ENCODE results near the gene MTURN. TPM values are rescaled to one million over a fixed set of nuclear protein-coding genes. Genes with fewer than 3 reads are reported as not detected.

The MTURN gene
- total and polyA plus RNA-seq, 10 of the 15 experiments (the other 5 are each of a cell fraction or from before 2014, with no cell fraction given) = 0.52 to 5.0 (median 3.3) TPM

DNA sequence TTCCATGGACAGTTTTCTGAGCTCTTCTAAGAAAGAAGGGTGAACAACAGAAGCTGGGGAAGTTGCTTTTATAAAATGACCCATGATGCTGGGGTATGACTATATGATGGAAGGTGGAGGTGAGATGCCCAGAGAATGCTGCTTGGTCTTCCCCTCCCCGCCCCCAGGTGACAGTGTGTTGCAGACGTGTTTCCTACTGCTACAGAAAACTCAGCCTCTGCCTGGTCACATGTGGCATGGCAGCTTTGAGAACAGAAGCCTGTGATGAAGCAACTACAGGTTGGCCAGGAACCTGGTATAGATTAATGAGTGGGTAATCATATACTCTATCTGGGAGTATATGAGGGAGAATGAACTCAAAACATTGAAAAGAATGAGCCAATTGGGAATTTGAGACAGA, 67.1 kb downstream of the MTURN start:
- peaks cover 19% of the 10 kb centered on the region for H3K4me1 ChIP-seq (ENCODE audit: control insufficient read depth, insufficient read depth, low read length)
- H4K20me1 ChIP-seq (ENCODE audit: control insufficient read depth, insufficient read depth) = no peaks in the 10 kb centered on the region
- DNase-seq (ENCODE audit: low read depth, low spot score) = no peak
- no peaks in the 10 kb centered on the region for H3K27me3 ChIP-seq (replicated peaks in 1 of 2; ENCODE audit: control insufficient read depth in 2 of 2, insufficient read depth in 2 of 2, low read length in 1 of 2)
- ChIA-PET SMC1A (ENCODE audit: uncharacterized antibody, unreplicated experiment) (interaction anchor here (0.8 to 7.0 kb wide), 13 partner anchors 8 to 148 kb away, joined by 3 to 80 read pairs (median 5); no protein-coding TSS in a partner anchor), RAD21 (ENCODE audit: unreplicated experiment) (interaction anchor here (0.9 to 3.4 kb wide), 10 partner anchors 8 to 75 kb away, joined by 3 to 22 read pairs (median 4); no protein-coding TSS in a partner anchor), CTCF (interaction anchor here (1.0 to 1.6 kb wide), 9 partner anchors 8 to 74 kb away, joined by 3 to 6 read pairs (median 3); no protein-coding TSS in a partner anchor), POLR2A (interaction anchor here (0.9 to 1.8 kb wide), 6 partner anchors 9 to 25 kb away, joined by 3 to 12 read pairs (median 4); no protein-coding TSS in a partner anchor)
- H3K36me3 ChIP-seq (ENCODE audit: control insufficient read depth in 2 of 2, insufficient read depth in 2 of 2, low read length in 1 of 2) = no peaks in the 10 kb centered on the region; a peak in 1 of 4 replicates
- H3K4me2 ChIP-seq (ENCODE audit: control insufficient read depth, insufficient read depth) = no peak overlapping the region
- intact Hi-C loops (cut with micrococcal nuclease; ENCODE audit: unreplicated experiment) = loop anchor here (2.0 kb wide), 1 partner anchor 21 kb away; no protein-coding TSS in a partner anchor
- ATAC-seq = peak; percentile 31
- no peaks in the 10 kb centered on the region for H3K79me2 ChIP-seq (ENCODE audit: control insufficient read depth, insufficient read depth, low read length)
- no peak overlapping the region for H2AFZ ChIP-seq (ENCODE audit: control insufficient read depth, low read depth, low read length)
- no peak overlapping the region for H3K4me3 ChIP-seq
- TF ChIP-seq, protein P1, sequence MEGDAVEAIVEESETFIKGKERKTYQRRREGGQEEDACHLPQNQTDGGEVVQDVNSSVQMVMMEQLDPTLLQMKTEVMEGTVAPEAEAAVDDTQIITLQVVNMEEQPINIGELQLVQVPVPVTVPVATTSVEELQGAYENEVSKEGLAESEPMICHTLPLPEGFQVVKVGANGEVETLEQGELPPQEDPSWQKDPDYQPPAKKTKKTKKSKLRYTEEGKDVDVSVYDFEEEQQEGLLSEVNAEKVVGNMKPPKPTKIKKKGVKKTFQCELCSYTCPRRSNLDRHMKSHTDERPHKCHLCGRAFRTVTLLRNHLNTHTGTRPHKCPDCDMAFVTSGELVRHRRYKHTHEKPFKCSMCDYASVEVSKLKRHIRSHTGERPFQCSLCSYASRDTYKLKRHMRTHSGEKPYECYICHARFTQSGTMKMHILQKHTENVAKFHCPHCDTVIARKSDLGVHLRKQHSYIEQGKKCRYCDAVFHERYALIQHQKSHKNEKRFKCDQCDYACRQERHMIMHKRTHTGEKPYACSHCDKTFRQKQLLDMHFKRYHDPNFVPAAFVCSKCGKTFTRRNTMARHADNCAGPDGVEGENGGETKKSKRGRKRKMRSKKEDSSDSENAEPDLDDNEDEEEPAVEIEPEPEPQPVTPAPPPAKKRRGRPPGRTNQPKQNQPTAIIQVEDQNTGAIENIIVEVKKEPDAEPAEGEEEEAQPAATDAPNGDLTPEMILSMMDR (IDR thresholded peaks at IDR 0.05 in 2 of 3, conservative IDR thresholded peaks at IDR 0.05 in 1 of 3; ENCODE audit: control insufficient read depth in 2 of 3, extremely low read depth in 1 of 3, insufficient read depth in 1 of 3, low read depth in 3 of 3, low read length in 3 of 3) = 0 out of 6 replicates have a peak, but pooled peaks of 1 of the 3 experiments have one; percentile 6
- no peak for TF ChIP-seq TARDBP (IDR thresholded peaks at IDR 0.05; ENCODE audit: borderline replicate concordance)
- no peak for FAIRE-seq
- no peak overlapping the region; the same call in 1 of the 2 replicates for H3K27ac ChIP-seq (ENCODE audit: control insufficient read depth, insufficient read depth)
- WGBS (ENCODE audit: insufficient coverage, insufficient replicate concordance, low lambda C conversion rate, missing lambda C conversion rate) = 63% methylated on average over 2 of the region's 2 CpGs
- in situ Hi-C loops (cut with MboI) = no loop called here
- BruUV-seq (replicated peaks) = no TSS peak
- H3K9me3 ChIP-seq (replicated peaks; ENCODE audit: control insufficient read depth, insufficient read depth, low read length) = peaks cover 2% of the 10 kb centered on the region; the same call in 2 of the 3 replicates
- no peak overlapping the region for H3K9ac ChIP-seq (ENCODE audit: control insufficient read depth, insufficient read depth, low read length)

DNA sequence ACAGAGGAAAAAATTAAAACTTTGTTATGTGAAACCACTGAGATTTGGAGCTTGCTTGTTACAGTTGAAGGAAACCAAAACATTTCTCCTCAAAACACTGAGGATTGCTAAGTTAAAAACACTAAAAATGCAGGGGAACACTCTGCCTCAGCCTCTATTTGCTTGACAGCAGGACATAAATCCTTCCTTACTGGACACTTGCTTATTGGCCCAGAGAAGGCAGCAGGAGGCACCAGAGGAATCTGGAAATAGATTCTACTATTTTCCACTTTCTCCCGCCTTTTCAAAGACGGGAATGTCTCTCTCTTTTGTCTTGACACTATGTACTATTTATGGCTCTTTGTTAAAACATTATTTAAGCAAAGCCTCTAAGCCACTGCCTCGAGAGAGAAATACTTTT, 67.9 kb downstream of the MTURN start:
- POLR2A ChIA-PET = interaction anchor here (0.9 to 1.8 kb wide), 5 partner anchors 9 to 26 kb away, joined by 3 to 12 read pairs (median 4); no protein-coding TSS in a partner anchor
- H3K4me2 ChIP-seq (ENCODE audit: control insufficient read depth, insufficient read depth) = no peak overlapping the region
- RAD21 ChIA-PET (ENCODE audit: unreplicated experiment) = interaction anchor here (0.6 to 3.4 kb wide), 7 partner anchors 9 to 38 kb away, joined by 3 to 22 read pairs (median 3); no protein-coding TSS in a partner anchor
- BruUV-seq (replicated peaks) = no TSS peak
- H3K79me2 ChIP-seq (ENCODE audit: control insufficient read depth, insufficient read depth, low read length) = no peaks in the 10 kb centered on the region
- intact Hi-C loops (cut with micrococcal nuclease; ENCODE audit: unreplicated experiment) = no loop called here
- H3K36me3 ChIP-seq (ENCODE audit: control insufficient read depth in 2 of 2, insufficient read depth in 2 of 2, low read length in 1 of 2) = no peaks in the 10 kb centered on the region
- CTCF ChIA-PET = interaction anchor here (1.1 to 1.6 kb wide), 4 partner anchors 9 to 73 kb away, joined by 3 to 4 read pairs (median 4); no protein-coding TSS in a partner anchor
- H3K27me3 ChIP-seq (replicated peaks in 1 of 2; ENCODE audit: control insufficient read depth in 2 of 2, insufficient read depth in 2 of 2, low read length in 1 of 2) = no peaks in the 10 kb centered on the region
- no peaks in the 10 kb centered on the region for H4K20me1 ChIP-seq (ENCODE audit: control insufficient read depth, insufficient read depth)
- no peak overlapping the region for H2AFZ ChIP-seq (ENCODE audit: control insufficient read depth, low read depth, low read length)
- H3K9ac ChIP-seq (ENCODE audit: control insufficient read depth, insufficient read depth, low read length) = no peak overlapping the region
- peaks cover 19% of the 10 kb centered on the region for H3K4me1 ChIP-seq (ENCODE audit: control insufficient read depth, insufficient read depth, low read length)
- no peak overlapping the region for H3K27ac ChIP-seq (ENCODE audit: control insufficient read depth, insufficient read depth)
- H3K9me3 ChIP-seq (replicated peaks; ENCODE audit: control insufficient read depth, insufficient read depth, low read length) = no peaks in the 10 kb centered on the region; the same call in 1 of the 3 replicates
- SMC1A ChIA-PET (ENCODE audit: uncharacterized antibody, unreplicated experiment) = interaction anchor here (1.0 to 7.0 kb wide), 12 partner anchors 9 to 147 kb away, joined by 3 to 80 read pairs (median 5); no protein-coding TSS in a partner anchor
- FAIRE-seq = no peak
- TF ChIP-seq RAD51 (IDR thresholded peaks at IDR 0.05) (no peak), EP300 (IDR thresholded peaks at IDR 0.05; ENCODE audit: borderline replicate concordance in 1 of 2, control insufficient read depth in 1 of 2, low read depth in 2 of 2, low read length in 2 of 2) (no peak), HDAC6 (IDR thresholded peaks at IDR 0.05; ENCODE audit: unreplicated experiment) (no peak), BMI1 (IDR thresholded peaks at IDR 0.05; ENCODE audit: borderline replicate concordance) (no peak), POLR2AphosphoS5 (IDR thresholded peaks at IDR 0.05; ENCODE audit: low read length) (no peak)
- 48% methylated on average over 3 of the region's 3 CpGs for WGBS (ENCODE audit: insufficient coverage, insufficient replicate concordance, low lambda C conversion rate, missing lambda C conversion rate)
- H3K4me3 ChIP-seq = no peak overlapping the region
- no peak for DNase-seq (ENCODE audit: low read depth, low spot score)
- in situ Hi-C loops (cut with MboI) = no loop called here
- ATAC-seq = no peak

Data from GM12878 (cell line).